Colonic mucosa (tissue), 4 donors: ENCODE data around the gene MYLK2. TPM values are rescaled to one million over a fixed set of nuclear protein-coding genes. Genes with fewer than 3 reads are reported as not detected.

Experiments
- DNase-seq: peaks from one replicate; pipeline ENCODE4 v3.0.0-alpha.2; 2020
- H3K27ac ChIP-seq: fragments of 200-600 bp; one replicate; pipeline ENCODE4 v1.8.0; 2021
- H3K27me3 ChIP-seq: fragments of 200-600 bp; one replicate; pipeline ENCODE4 v1.8.0; 2021
- H3K36me3 ChIP-seq: fragments of 200-600 bp; one replicate; pipeline ENCODE4 v1.8.0; 2021
- H3K4me1 ChIP-seq: fragments of 200-600 bp; one replicate; pipeline ENCODE4 v1.8.0; 2021; ENCODE audit warnings: mild to moderate bottlenecking
- H3K4me3 ChIP-seq: fragments of 200-600 bp; one replicate; pipeline ENCODE4 v1.8.0; 2021
- H3K9ac ChIP-seq, 2 donors: one replicate each; pipeline ENCODE4 v1.7.0; 2013; ENCODE audit warnings: control low read depth in 2 of 2, low read depth in 2 of 2, low read length in 2 of 2
- H3K9me3 ChIP-seq: fragments of 200-600 bp; one replicate; pipeline ENCODE4 v1.8.0; 2021
- CTCF ChIP-seq: fragments of 200-600 bp; IDR thresholded peaks from one replicate; pipeline ENCODE4 v1.8.0; 2022; ENCODE audit warnings: antibody characterized with exemption, mild to moderate bottlenecking
- intact Hi-C: fragments of 100-400 bp; cut with DNase I; formaldehyde crosslinking; loops from one replicate; pipeline ENCODE4 v1.14.1; 2022
- total RNA-seq, 2 donors: library from RNA; stranded (reverse); fragmentation: NEBNext Ultra II Directional in 1 of 2; extraction: Animal tissue kit (Norgen Biotek cat#: 25700) in 1 of 2; gene quantifications; one replicate each; pipeline ENCODE4 v1.2.1, GENCODE V29; 2021
- donor health status: healthy.
- donor health status: DM: no; HTN: no; CAD: no.
- donor health status: DM: no; HTN: no; CAD: no.

Gene MYLK2
- total RNA-seq, 2 donors from 2014 or later = 0.11 to 0.20 TPM

GRCh38 chr20:31853481-31853880, 34.3 kb downstream of the MYLK2 start:
- no peak for DNase-seq
- TF ChIP-seq CTCF = no peak

GRCh38 chr20:31856516-31856915, 37.4 kb downstream of the MYLK2 start:
- Histone ChIP-seq H3K9me3 (no peaks in the 10 kb centered on the region), H3K36me3 (no peaks in the 10 kb centered on the region), H3K9ac (no peak overlapping the region), H3K4me1 (peaks cover 7% of the 10 kb centered on the region), H3K27me3 (peaks cover 4% of the 10 kb centered on the region), H3K4me3 (no peak overlapping the region), H3K27ac (no peak overlapping the region)
- intact Hi-C loops = loop anchor here (10.0 kb wide), 1 partner anchor 178 kb away; no protein-coding TSS in a partner anchor
- TF ChIP-seq CTCF = no peak
- no peak for DNase-seq

More at GRCh38 chr20:31853481-31853880, 34.3 kb downstream of the MYLK2 start:
- Histone ChIP-seq H3K27me3 (no peaks in the 10 kb centered on the region), H3K36me3 (no peaks in the 10 kb centered on the region), H3K4me3 (no peak overlapping the region), H3K9me3 (no peaks in the 10 kb centered on the region), H3K9ac (no peak overlapping the region), H3K27ac (no peak overlapping the region), H3K4me1 (no peaks in the 10 kb centered on the region)
- intact Hi-C loops = loop anchor here (10.0 kb wide), 1 partner anchor 181 kb away; no protein-coding TSS in a partner anchor

- Histone ChIP-seq H3K36me3 (no peaks in the 10 kb centered on the region), H3K27me3 (peaks cover 4% of the 10 kb centered on the region), H3K9me3 (no peaks in the 10 kb centered on the region), H3K27ac (no peak overlapping the region), H3K9ac (no peak overlapping the region), H3K4me3 (no peak overlapping the region), H3K4me1 (peaks cover 7% of the 10 kb centered on the region)
- no peak for TF ChIP-seq CTCF
- intact Hi-C loops = loop anchor here (10.0 kb wide), 1 partner anchor 177 kb away; no protein-coding TSS in a partner anchor
- no peak for DNase-seq
Measured at GRCh38 chr20:31857861-31858759, 39.0 kb downstream of the MYLK2 start.

- TF ChIP-seq CTCF = no peak
- Histone ChIP-seq H3K36me3 (no peaks in the 10 kb centered on the region), H3K4me1 (peaks cover 7% of the 10 kb centered on the region), H3K27ac (no peak overlapping the region), H3K27me3 (peaks cover 4% of the 10 kb centered on the region), H3K9ac (no peak overlapping the region), H3K9me3 (no peaks in the 10 kb centered on the region), H3K4me3 (no peak overlapping the region)
- no peak for DNase-seq
- intact Hi-C loops = loop anchor here (10.0 kb wide), 1 partner anchor 176 kb away; no protein-coding TSS in a partner anchor
Measured at GRCh38 chr20:31858760-31859083, 39.6 kb downstream of the MYLK2 start.

- H3K9me3 ChIP-seq = no peaks in the 10 kb centered on the region
- H3K36me3 ChIP-seq = no peaks in the 10 kb centered on the region
- intact Hi-C loops = loop anchor here (10.0 kb wide), 1 partner anchor 175 kb away; no protein-coding TSS in a partner anchor
- no peak for DNase-seq
- no peak overlapping the region for H3K27ac ChIP-seq
- H3K4me1 ChIP-seq = peaks cover 7% of the 10 kb centered on the region
- no peak overlapping the region for H3K4me3 ChIP-seq
- no peak for TF ChIP-seq CTCF
- no peak overlapping the region for H3K9ac ChIP-seq
- H3K27me3 ChIP-seq = peaks cover 4% of the 10 kb centered on the region
Measured at GRCh38 chr20:31859266-31859997, 40.3 kb downstream of the MYLK2 start.
